Measurements from ENCODE around the gene TNFAIP3.

Gene TNFAIP3

GRCh38 chr6:137919837-137920730 lies 53.0 kb downstream of the TNFAIP3 start:
- no peak for DNase-seq

DNA sequence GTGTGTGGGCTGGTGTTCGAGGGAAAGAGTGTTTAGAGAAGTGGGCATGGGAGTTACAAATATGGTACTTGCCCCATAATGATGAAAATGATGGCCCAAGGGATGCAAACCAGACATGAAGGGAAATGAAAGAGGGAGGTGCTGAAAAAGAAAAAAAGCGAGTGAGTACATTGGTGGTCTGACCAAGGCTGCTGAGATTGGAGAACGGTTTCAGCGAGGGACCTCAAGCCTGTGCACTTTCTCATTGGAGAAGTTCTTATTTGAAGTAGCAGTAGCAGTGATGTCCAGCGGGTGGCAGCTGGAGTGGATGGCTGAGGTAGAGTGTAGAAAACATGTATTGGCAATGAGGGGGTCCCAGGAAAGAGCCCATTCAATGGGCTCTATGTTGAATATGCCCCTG lies 54.8 kb downstream of the TNFAIP3 start:
- no peak for DNase-seq

DNA sequence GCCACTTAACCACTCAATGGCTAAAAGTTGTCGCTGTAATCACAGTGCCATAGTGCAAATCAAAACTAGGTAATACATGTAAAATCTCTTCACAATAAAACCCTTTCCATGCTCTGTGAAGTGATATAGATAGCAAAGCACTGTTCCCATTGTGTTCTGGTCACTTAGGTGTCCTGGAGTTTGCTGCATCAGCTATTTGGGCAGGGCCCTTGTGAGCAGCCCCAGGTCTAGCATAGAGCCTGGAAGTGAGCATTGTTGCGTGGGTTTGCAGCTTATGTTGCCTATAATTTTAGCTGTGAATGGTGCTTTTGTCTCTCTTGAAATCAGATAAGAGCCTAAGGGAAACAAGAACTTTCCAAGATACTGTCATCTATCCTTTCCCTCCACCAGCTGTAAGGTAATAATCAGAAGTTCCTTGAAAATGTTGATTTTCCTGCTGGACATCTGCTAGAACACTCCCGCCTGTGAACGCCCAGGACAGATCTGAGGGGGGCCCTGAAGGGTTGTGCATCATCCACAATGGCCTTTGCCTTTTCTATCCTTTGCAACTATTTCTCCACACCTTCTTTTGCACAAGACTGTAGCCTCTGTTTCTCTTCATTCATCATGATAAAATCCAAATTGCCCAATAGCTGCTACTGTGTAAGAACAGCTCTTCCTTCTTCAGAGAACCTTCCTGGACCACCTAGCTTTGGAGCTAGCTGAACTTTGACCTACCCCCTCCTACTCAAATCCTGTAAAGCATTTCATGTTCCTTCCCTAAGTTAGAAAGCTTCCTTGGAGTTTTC lies 57.0 kb downstream of the TNFAIP3 start:
- DNase-seq: no peak

- DNase-seq: no peak
Observed at GRCh38 chr6:137925141-137925698, 58.2 kb downstream of the TNFAIP3 start.

DNA sequence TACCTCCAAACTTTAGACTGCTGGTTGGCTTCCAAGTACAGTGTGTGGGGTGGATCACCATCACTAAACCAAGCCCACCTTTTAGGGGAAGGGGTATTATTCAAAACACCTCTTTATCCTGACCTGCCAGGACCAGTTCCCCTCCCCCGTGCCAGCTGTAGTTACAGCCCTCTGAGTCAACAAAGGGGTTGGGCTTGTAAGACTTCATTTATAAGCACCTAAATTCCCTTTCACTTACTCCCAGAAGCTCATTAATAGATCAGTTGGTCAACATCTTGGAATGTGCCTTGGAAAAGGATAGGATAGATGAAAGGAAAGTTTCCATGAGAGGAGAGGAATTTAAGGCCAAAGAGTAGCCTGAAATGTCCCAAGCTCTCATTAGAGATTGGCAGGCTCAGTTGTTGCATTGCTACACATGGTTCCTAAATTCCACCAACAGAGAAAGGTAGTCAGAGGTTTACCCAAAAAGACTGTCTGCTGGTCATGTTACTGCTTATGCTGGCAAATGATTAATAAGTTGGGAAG lies 59.2 kb downstream of the TNFAIP3 start:
- no peak for DNase-seq

DNA sequence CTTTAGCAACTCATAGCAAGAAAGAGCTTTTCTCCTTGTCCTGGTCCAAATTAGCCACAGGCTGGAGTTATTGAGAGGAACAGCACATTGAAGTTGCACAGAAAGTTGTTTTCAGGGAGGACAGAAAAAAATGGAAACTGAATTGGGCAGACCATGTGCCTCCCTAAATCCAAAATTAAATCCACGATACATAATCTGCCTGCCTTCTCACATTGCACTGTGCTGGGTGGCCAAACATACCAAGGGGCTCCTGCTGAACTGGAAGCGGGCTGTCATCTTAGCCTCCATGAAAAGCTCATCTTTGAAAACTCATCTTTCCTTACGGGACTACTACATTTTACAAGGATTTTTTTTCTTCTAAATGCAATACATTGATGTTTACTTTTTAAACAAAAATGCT lies 59.9 kb downstream of the TNFAIP3 start:
- DNase-seq: no peak

DNA sequence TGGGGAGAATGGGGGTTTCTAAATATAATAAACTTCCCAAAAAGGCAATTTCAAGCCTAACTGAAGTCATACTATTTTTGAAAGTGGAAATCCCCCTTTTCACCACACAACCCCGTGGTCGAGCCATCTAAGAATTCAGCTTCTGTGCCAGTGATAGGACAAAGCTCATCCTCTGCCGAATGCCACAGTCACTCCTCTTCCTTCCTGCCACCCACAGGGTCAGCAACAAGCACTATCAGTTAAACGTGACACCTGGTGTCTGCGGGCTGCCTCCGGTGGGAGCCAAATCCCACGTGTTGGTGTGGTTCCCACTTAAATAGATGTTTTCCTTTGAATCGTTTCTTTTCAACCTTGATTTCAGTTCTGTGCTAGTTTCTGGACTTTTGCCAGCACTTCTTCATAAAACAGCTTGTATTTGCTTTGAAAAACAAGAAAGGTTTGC lies 60.7 kb downstream of the TNFAIP3 start:
- DNase-seq: peak in 4 of 58 donors; percentile 2 to 12 (median 10)

GRCh38 chr6:137928286-137928685 lies 61.2 kb downstream of the TNFAIP3 start:
- DNase-seq: peak in 25 of 58 donors; percentile 2 to 51 (median 17)

DNA sequence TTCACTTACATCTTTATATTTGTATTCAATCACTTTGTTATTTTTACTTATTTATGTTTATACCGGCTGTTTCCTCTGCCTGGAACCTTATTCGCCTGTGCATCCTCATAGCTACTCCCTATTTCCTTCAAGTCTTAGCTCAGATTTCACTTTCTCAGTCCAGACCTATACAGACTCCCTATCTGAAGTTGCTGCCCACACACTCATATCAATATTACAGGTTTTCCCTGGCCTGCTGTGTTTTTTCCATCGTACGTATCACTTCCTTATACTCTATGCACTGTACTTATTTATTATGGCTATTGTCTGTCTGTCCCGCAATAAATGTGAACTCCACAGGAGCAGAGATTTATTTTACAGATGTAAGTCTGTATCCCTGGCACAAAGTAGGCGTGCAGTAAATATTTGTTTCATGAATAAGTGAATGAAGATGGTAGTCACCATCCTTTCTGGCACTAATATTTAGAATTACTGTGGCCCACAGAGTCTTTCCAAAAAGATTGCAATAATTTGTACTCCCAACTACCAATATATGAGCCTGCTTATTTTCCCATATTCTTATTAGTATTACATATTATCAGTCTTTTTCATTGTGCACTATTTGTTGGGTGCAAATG lies 64.9 kb downstream of the TNFAIP3 start:
- no peak for DNase-seq

All from anterior cingulate cortex (tissue), 58 donors.